NCI-H146 treated with DMSO at 0.1 percent for 48 hours (cell line): Measurements from ENCODE around the gene HACD1.

Source experiments
- DNase-seq: peaks from one replicate; lab custom pipeline; 2025; ENCODE audit not compliant: unreplicated experiment; lab: John Stamatoyannopoulos, UW

The HACD1 gene, protein sequence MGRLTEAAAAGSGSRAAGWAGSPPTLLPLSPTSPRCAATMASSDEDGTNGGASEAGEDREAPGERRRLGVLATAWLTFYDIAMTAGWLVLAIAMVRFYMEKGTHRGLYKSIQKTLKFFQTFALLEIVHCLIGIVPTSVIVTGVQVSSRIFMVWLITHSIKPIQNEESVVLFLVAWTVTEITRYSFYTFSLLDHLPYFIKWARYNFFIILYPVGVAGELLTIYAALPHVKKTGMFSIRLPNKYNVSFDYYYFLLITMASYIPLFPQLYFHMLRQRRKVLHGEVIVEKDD

DNA sequence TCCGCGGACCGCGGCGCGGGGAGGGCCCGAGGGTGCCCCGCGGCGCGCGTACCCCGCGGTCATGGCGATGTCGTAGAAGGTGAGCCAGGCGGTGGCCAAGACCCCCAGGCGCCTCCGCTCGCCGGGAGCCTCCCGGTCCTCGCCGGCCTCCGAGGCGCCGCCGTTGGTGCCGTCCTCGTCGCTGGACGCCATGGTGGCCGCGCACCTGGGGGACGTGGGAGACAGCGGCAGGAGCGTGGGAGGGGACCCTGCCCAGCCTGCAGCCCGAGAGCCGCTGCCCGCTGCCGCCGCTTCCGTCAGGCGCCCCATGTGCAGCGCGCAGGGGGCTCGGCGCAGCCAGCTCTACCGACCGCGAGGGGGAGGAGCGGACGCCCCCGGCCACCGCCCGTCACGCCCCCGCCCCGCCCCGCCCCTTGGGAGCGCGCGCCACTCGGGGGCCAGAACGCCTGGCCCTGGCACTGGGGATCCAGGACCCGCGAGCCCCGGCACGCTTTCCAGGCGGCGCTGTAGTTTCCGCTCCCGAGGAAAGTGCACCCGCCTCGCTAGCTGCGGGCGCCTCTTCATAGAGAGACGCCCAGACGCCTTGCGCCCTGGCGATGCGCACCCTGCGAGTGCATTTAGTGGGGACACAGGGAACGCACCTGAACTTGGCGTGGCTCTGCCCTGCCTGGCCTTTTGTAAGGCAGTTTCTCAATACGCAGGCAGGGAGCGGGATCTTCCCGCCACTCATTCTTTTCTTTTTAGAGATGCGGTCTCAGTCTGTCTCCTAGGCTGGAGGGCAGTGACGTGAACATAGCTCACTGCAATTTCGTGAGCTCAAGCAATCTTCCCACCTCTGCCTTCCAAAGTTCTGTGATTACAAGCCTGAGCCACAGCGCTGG is at the start of gene HACD1:
HACD1 (minus strand) TSS at position 344 of the 881 bp plus-strand sequence; CDS start at position 309, 35 bp downstream.
- peak; percentile 53 for DNase-seq

DNA sequence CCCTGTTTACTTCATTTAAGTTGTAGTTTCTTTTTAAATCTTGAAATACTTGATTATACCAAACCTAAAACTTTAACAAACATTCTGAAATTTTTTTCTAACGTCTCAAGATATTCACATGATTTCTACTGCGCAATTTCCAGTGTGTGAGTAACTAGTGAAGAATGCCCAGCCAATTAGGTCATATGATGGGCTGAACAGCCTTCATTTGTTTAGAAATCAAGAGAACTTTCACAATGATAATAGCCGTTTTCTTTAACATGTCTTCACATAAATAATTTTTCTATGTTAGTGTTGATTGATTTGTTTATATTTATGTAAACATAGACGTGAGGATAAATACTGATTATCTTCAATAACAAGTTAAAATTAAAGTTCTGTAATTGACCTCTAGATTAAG is 48.6 kb upstream of the HACD1 start:
- DNase-seq, result no peak

DNA sequence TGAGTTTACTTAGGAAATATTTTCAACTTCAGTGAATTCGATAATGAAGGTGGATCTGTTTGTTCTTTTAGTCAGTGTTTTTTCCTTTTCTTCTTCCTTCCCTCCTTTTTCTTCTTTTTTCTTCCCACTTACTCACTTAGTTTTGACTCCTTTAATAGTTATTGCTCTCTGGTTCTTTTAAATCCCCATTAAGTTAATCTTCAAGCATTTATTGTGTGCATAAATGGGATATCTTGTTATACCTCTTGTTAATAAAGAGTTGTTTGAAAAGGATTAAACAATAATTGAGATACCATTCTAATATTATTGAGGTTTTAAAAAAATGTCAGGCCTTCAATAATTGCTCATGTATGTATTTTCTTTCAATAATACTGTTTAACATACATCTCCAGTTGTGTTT is 46.3 kb upstream of the HACD1 start:
- no peak for DNase-seq

DNA sequence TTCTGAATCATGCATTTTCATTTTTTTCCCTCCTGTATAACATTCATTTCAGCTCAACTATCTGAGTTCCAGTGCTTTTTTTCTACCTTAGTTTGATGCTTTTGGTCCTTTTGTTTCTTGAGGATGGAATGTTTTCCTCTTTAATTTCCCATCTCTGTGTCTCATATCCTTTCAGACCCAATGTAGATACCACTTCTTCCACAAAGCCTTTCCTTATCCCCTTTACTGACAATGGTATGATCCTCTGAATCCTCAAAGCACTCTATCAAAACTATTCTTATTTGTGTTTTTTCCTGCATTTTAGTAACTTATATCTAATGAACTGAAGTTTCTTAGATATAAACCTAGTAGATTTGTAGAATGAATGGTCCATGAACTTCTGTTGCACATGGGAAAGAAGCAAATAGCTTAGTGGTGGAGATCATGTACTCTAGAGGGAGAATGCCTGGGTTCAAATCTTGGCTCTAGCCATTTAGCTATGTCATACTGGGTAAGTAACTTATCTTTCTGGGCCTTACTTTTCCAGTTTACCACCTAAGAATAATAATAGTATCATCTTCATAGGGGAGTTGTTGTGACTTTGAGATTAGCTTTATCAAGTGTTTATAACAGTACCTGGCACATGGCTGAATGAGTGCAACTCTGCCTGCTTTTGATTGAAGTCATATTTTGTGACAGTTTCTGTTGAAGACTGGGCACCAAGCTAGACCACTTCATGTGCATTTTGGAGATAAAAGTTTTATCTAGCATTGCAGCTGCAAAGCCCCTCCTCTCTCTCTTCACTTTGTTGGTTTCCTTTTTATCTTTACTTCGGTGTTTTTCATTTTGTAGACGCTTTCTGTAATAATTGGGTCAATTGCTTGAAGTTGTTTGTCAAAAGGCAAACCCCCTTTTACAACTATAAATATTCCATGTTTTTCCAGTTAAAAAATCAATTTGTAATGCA is 45.3 kb upstream of the HACD1 start:
- DNase-seq, result no peak

DNA sequence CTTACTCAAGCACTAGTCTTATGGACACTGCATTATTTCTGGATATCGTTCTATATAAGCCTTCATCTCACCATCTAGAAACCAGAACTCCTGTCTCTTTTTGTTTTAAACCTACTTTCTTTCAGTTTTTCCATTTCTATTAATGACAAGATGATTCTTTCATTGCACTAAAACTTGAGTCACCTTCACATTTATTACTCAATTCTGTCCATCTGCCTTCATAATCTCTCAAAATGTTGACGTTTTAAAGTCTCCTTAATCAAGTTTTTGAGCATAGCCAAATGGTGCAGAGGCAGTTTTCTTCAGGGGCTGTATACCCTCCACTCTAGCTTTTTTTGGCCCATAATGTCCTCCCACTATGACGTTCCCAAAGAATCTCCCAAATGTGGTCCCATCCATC is 44.3 kb upstream of the HACD1 start:
- DNase-seq, result no peak

DNA sequence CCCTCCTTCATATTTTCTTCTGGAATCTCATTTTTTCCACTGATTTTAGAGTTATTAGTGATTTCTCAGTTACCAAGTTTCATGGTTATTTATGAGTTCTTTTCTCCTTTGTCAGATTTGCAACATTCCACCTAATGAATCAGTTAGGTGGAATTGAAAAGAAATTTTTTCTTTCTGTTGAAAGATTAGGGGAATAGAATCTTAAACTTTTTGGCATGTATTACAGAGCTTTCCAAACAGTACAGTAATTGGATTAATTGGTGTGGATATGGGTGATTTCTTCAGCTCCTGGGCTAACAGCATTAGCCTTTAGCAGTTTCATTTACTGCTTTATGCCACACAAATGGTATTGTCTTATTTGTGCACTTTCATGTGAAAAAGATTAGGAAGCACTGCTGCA is 43.7 kb upstream of the HACD1 start:
- no peak for DNase-seq

DNA sequence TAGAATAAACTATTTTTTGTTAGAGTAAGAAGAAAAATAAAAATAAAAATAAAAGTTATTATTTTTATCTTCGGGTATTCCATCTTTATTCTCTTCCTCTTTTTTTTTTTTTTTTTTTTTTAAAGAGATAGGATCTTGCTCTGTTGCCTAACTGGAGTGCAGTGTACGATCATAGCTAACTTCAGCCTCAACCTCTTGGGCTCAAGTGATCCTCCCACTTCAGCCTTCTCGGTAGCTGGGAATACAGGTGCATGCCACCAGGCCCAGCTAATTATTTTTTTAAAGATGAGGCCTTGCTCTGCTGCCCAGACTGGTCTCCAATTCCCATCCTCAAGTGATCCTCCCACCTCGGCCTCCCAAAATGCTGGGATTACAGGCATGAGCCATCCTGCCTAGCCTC is 42.2 kb upstream of the HACD1 start:
- no peak for DNase-seq

DNA sequence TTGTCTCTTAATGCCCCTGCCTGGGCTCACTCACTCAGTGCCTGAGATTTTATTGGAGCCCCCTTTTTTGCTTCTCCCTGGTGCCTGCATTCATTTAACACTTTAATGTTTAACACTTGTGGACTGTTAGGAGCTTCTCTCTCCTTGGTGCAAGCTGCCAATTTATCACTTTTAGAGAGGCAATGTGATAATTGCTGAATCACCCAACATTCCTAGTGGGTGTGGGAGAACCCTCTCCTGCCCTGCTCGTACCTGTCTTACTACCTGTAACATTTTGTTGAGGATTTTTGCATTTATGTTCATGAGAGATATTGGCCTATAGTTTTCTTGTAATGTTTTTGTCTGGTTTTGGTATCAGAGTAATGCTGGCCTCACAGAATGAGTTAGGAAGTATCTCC is 39.9 kb upstream of the HACD1 start:
- DNase-seq, result no peak

DNA sequence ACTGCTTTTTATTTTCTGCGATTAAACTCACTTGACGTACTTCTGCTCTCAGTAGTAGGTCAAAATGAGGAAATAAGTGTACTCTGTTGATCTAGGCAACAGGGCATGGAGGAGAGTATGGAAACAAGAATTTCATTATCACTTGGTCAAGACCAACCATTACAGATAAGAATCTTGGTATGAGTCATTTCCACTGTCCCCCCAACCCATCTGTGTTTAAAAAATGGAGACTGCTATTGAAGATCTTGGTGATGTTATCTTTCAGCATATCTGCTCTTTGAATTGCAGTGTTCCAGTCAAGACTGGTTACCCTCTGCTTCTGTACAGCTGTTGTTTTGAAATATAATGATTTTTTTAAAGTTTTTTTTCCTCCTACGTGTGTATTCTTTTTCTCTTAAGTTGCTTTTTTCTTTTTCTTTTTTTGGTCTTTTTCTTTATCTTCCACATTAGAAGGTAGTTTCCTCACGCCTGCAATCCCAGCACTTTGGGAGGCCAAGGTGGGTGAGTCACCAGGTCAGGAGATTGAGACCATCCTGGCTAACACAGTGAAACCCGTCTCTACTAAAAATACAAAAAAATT is 38.5 kb upstream of the HACD1 start:
- DNase-seq, result no peak

DNA sequence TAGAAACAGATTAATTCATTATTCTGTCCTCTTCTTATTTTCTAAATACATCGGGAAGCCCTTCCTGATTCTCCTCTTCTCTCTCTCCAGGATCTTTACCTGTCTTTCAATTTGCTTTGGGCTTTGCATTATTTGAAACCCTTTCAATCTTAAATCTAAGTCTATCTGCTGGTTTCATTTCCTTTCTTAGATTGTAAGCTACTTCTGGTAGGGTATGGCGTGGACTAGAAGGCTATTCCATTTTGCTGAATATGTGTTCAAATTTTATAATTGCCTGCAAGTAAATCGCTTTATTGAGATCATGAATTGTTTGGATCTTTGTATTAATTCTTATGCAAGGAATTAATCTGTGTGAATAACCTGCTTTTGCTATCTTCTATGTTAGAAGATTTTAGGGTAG is 37.8 kb upstream of the HACD1 start:
- DNase-seq, result no peak

DNA sequence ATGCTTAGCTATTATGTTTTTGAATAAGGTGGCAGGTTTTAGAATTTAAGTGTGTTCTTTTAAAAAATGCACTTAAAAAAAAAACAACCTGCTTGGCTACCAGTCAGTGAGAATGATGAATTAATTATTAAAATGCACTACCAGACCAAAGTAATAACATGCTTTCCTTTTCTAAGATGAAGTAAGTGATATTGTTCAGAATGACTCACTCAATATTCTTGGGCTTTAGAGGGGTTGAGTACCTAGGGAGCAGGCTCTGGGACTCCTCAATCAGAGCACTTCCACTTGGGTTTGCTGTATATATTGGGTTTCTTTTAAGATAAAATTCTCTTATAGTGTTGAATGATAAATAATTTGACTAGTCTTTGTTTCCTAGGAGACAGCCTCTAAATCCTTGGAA is 35.4 kb upstream of the HACD1 start:
- DNase-seq, result no peak

DNA sequence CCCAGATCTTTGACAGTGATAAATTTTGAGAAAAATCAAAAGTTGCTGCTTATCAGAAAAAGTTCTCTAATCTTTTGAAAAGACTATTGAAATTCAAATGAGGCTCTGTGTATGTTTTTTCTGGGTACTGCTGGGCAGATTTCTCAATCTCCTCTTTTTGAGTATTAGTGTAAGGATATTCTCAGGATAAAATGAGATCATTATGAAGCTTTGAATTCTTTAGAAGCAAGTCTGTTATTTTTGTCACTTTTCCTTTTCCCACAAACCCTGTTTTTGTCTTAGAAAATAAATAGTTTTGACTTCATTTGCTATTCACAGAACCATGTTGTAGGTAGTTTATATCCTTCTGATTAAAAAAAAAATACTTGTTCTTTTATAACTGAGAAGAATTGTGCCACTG is 34.7 kb upstream of the HACD1 start:
- DNase-seq, result no peak

DNA sequence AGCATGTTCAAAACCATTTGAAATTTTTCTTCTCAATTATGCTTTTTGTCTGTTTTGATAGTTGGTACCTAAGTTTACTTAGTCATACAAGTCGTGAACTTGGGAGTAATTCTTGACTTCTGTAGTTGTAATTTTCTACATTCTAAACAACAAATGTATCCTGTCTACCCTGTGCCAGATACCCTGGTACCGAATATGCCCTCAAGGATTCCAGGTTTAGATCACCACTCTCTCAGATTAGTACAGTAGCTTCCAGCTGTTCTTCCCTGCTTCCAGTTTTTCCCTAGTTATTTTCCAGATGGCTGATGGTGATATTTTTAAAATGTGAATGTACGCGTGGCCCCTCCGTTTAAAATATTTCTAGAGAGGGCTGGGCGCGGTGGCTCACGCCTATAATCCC is 33.2 kb upstream of the HACD1 start:
- no peak for DNase-seq

DNA sequence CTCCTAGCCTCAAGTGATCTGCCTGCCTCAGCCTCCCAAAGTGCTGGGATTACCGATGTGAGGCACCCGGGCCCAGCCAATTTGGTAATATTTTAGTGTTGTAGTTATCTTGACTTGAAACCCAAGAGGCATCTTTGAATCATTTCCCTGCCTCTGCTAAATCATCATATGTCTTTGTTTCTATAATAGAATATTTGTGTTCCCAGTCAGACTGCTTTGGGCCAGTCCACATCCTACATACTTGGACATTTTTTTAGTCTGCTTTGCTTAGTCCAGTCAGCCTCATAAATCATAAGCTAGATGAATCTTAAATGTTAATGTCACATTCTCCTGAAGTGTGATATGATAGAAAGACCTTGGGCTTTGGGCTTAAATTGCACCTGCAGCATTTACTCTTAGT is 32.7 kb upstream of the HACD1 start:
- DNase-seq, result no peak

DNA sequence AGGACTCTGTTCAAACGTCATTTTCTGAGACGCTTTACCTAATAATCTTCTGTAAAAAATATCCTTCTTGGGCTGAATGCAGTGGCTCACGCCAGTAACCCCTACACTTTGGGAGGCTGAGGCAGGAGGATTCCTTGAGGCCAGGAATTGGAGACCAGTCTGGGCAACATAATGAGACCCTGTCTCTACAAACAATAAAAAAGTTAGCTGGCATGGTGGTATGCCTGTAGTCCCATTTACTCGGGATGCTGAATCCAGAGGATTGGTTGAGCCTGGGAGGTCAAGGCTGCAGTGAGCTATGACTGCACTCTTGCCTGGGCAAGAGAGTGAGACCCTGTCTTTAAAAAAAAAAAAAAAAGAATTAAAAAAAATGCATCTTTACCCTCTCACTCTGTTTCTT is 31.9 kb upstream of the HACD1 start:
- DNase-seq, result no peak

DNA sequence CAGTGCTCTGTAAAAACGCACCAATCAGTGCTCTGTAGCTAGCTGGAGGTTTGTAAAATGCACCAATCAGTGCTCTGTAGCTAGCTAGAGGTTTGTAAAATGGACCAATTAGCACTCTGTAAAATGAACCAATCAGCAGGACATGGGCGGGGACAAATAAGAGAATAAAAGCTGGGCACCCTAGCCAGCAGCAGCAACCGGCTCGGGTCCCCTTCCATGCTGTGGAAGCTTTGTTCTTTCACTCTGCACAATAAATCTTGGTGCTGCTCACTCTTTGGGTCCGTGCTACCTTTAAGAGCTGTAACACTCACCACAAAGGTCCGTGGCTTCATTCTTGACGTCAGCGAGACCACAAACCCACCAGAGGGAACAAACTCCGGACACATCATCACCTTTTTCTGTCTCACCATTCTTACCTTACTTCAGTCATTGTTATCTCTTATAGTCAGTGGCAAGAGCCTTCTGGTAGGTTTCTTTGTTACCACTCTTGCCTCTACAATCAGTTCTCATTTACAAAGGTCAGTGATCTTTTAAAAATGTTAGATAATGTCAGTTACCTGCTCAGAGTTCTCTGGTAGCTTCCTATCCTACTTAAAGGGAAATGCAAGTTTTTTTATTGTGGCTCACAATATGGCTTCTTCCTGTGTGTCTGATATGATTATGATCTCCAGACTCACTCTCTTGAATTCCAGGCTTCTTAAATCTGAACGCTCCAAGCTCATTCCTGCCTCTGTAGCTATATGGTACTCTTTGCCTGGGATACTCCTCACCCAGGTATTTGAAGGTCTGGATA is 31.3 kb upstream of the HACD1 start:
- no peak for DNase-seq

DNA sequence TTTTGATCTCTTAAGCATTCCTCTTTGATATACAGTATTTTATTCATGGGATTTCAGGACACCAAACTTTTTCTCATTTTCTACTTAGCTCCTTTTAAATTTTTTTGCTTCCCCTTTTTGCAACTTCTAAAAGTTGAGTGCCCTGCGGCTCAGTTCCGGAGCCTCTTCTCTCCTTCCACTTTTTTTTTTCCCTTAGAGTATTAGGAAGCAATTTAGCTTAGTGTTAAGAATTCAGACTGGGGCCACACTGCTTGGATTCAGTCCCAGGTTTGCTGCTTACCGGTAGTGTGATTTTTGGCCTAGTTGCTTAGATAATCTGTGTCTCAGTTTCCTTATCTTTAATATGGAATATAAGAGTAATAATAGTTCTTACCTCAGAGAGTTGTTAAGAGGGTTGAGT is 30.2 kb upstream of the HACD1 start:
- no peak for DNase-seq

DNA sequence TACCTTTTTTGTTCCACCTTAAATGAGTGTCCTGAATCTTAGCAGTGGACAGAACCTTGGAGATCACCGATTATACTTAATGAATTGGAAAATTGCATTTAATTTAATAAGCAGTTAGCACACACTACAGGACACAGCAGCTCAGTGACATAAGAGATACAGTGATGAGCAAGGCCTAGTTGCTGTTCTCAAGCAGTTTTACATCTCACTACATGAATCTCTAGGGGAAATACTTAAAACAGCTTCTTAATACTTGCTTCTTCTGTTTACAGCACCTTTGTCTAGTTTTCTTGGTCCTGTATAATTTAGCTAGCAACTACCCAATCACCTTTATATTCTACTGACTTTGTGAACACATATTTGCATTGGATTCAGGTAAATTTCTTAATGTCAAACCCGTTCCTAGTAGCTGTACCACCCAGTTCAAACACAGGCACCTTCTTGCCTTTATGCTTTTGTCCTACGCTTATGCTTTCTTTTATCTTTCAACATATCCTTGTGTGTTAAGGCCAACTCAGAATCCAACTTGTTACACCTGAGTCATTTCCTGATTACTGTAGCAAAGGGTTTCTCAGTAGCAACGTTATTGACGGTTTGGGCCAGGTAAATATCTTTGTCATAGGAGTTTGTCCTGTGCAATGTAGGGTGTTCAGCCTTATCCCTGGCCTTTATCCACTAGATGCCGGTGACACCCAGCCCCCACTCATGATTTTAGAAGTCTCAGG is 28.6 kb upstream of the HACD1 start:
- DNase-seq, result no peak

DNA sequence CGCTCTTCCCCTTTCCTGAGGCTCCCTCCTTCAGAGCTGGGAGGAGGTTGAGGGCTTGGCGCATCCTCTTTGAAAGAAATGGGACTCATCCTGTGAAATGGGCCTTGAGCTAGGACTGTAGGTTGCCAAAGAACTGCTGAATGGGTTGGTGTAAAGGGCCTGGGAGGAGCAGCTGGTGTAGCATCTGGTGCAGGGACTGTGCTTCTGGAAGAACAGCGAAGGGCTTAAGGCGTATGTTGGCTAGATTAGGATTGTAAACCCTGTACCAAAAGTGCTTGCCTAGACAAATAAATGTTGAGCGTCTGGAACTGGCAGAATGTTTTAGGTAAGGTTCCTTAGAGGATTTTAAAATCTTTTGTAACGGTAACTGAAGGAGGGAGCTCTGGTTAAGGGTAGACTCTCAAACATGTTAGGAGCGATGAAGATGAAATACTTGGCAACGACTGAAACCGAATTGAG is 27.3 kb upstream of the HACD1 start:
- DNase-seq, result peak; percentile 45
